Right lobe of liver (tissue), 4 donors: ENCODE results near the gene FLRT2.

ENCODE experiments used
- CTCF ChIP-seq, 4 donors: fragments of 200-600 bp in 3 of 4; fragments of 450-650 bp in 1 of 4; IDR thresholded peaks; one replicate each; pipeline versions ENCODE4 v1.5.1 to v1.8.0; 2016 to 2022; ENCODE audit warnings: antibody characterized with exemption in 4 of 4, mild to moderate bottlenecking in 2 of 4
- POLR2A ChIP-seq: fragments of 450-650 bp; IDR thresholded peaks from one replicate; pipeline ENCODE4 v1.6.1; 2017; ENCODE audit warnings: antibody characterized with exemption, mild to moderate bottlenecking
- donor health status: DM: no; HTN: no; CAD: no.
- donor health status: DM: no; HTN: no; CAD: no.
- donor health status: DM: no; HTN: yes; CAD: no.

GRCh38 chr14:85662096-85662495 is 132.2 kb downstream of the FLRT2 start:
- no peak for TF ChIP-seq CTCF (IDR thresholded peaks at IDR 0.05)
- TF ChIP-seq POLR2A = no peak
